ENCODE data around the gene CCDC3. TPM values are rescaled to one million over a fixed set of nuclear protein-coding genes. Genes with fewer than 3 reads are reported as not detected.
"Not testable (repeated sequence)": the region's sequence is repeated elsewhere in the genome, so short reads cannot be mapped to it uniquely, and the experiment has no call there.

The CCDC3 gene
- total RNA-seq, 2 donors from 2014 or later, result 1.5 to 5.0 TPM

DNA sequence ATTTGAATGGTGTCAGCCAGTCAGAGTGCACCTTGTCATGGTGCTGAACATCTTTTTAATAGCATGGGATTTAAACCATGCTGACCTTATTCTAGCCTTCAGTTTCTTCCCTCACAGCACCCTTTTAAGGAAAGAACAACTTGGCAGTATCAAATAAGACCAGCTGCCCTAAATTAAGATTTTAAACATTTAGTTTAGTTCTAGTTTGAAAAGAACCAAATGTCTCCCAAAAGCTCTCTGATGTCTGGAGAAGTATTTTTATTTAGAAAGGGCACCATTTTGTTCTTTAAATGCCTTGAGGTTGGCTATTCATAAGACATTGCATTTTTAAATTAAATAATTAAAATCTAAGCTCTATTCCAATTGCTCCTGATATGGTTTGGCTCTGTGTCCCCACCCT is 121.1 kb downstream of the CCDC3 start:
- DNase-seq (no peak), ATAC-seq (replicated peaks in 1 of 2) (no peak)
- Mint-ChIP-seq H3K4me3 (no peak overlapping the region), H3K4me1 (ENCODE audit: low read depth) (no peaks in the 10 kb centered on the region), H3K27me3 (ENCODE audit: low read depth) (peaks cover 19% of the 10 kb centered on the region), H3K9me3 (peaks cover 3% of the 10 kb centered on the region in 2 donors), H3K36me3 (ENCODE audit: insufficient read depth in 2 of 2) (peaks cover 2 to 3% of the 10 kb centered on the region in 2 donors), H3K27ac (no peak overlapping the region)

DNA sequence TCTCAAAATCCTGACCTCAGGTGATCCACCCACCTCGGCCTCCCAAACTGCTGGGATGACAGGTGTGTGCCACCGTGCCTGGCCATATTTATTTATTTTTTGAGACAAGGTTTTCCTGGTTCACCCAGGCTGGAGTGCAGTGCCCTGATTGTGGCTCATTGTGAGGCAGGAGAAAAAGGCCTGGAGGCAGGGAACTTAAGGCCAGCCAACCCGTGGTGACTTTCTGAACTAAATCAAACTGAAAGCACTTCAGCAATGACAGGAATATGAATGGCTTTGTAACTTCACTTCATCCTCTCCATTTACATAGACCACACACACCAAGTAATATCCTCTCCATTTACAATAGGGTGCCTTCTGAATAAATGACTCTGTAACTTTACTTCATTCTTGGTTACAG is 124.4 kb downstream of the CCDC3 start:
- no peaks in the 10 kb centered on the region for H3K4me1 Mint-ChIP-seq (ENCODE audit: low read depth)
- no peaks in the 10 kb centered on the region for H3K36me3 Mint-ChIP-seq (ENCODE audit: insufficient read depth in 2 of 2)
- peaks cover 0 to 3% of the 10 kb centered on the region in 2 donors for H3K9me3 Mint-ChIP-seq
- DNase-seq, result no peak
- H3K27ac Mint-ChIP-seq, result no peak overlapping the region
- H3K4me3 Mint-ChIP-seq, result no peak overlapping the region
- ATAC-seq (replicated peaks in 1 of 2), result no peak
- peaks cover 4% of the 10 kb centered on the region for H3K27me3 Mint-ChIP-seq (ENCODE audit: low read depth)

DNA sequence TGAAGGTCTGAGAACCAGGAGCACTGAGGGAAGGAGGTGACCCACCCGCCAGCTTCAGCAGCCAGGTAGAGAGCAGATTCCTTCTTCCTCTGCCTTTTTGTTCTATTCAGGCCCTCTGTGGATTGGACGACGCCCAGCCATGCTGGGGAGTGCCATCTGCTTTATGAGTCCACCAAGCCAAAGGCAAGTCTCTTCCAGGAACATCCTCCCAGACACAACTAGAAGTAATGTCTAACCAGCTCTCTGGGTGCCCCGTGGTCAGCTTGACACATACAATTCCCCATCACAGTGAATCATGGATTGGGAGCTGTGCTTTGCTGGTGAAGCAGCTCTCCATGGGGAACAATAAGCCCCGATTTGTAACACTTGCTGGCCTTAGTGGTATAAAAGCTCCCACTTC is 125.2 kb downstream of the CCDC3 start:
- H3K4me3 Mint-ChIP-seq, result no peak overlapping the region
- no peaks in the 10 kb centered on the region for H3K36me3 Mint-ChIP-seq (ENCODE audit: insufficient read depth in 2 of 2)
- no peak for ATAC-seq (replicated peaks in 1 of 2)
- no peaks in the 10 kb centered on the region for H3K27me3 Mint-ChIP-seq (ENCODE audit: low read depth)
- H3K4me1 Mint-ChIP-seq (ENCODE audit: low read depth), result no peaks in the 10 kb centered on the region
- H3K9me3 Mint-ChIP-seq, result peaks cover 0 to 3% of the 10 kb centered on the region in 2 donors
- DNase-seq, result no peak
- no peak overlapping the region for H3K27ac Mint-ChIP-seq

- H3K27me3 Mint-ChIP-seq (ENCODE audit: low read depth), result no peaks in the 10 kb centered on the region
- no peak for ATAC-seq (replicated peaks in 1 of 2)
Measured at GRCh38 chr10:12875100-12875499, 126.4 kb downstream of the CCDC3 start.

DNA sequence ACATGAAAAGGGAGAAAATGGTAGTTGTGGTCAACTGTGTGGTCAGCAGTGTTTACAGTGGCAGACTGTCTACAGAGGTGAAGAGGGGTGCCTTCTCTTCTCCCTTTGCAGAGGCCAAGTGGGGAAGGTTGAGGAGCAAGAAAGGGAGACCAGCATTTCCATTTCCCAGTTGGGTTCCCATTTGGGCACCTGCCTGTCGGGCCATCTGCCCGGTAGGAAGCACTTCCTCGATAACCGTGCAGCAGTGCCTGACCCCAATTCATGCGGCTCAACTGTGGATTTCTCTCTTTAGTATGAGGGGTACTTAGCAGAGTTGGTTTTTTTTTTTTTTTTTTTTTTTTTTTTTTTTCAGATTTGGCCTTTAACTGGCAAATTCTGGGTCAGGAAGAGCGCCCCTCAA is 127.0 kb downstream of the CCDC3 start:
- Mint-ChIP-seq H3K27ac (no peak overlapping the region), H3K9me3 (no peaks in the 10 kb centered on the region), H3K27me3 (ENCODE audit: low read depth) (no peaks in the 10 kb centered on the region), H3K4me3 (no peak overlapping the region), H3K4me1 (ENCODE audit: low read depth) (no peaks in the 10 kb centered on the region), H3K36me3 (ENCODE audit: insufficient read depth in 2 of 2) (no peaks in the 10 kb centered on the region)
- DNase-seq (no peak), ATAC-seq (replicated peaks in 1 of 2) (no peak)

More at GRCh38 chr10:12875100-12875499, 126.4 kb downstream of the CCDC3 start:
- Mint-ChIP-seq H3K4me3 (no peak overlapping the region), H3K36me3 (ENCODE audit: insufficient read depth in 2 of 2) (no peaks in the 10 kb centered on the region), H3K4me1 (ENCODE audit: low read depth) (no peaks in the 10 kb centered on the region), H3K27ac (no peak overlapping the region), H3K9me3 (peaks cover 0 to 3% of the 10 kb centered on the region in 2 donors)
- DNase-seq, result no peak

GRCh38 chr10:12873172-12873571 is 128.3 kb downstream of the CCDC3 start:
- H3K4me3 Mint-ChIP-seq, result no peak overlapping the region

GRCh38 chr10:12872577-12872976 is 128.9 kb downstream of the CCDC3 start:
- Mint-ChIP-seq H3K27ac (no peak overlapping the region), H3K9me3 (no peaks in the 10 kb centered on the region), H3K36me3 (ENCODE audit: insufficient read depth in 2 of 2) (no peaks in the 10 kb centered on the region), H3K4me3 (no peak overlapping the region), H3K27me3 (ENCODE audit: low read depth) (no peaks in the 10 kb centered on the region), H3K4me1 (ENCODE audit: low read depth) (no peaks in the 10 kb centered on the region)
- no peak for ATAC-seq (replicated peaks in 1 of 2)
- DNase-seq, result no peak

More at GRCh38 chr10:12873172-12873571, 128.3 kb downstream of the CCDC3 start:
- Mint-ChIP-seq H3K27ac (no peak overlapping the region), H3K9me3 (no peaks in the 10 kb centered on the region), H3K27me3 (ENCODE audit: low read depth) (no peaks in the 10 kb centered on the region), H3K4me1 (ENCODE audit: low read depth) (no peaks in the 10 kb centered on the region), H3K36me3 (ENCODE audit: insufficient read depth in 2 of 2) (no peaks in the 10 kb centered on the region)
- DNase-seq (no peak), ATAC-seq (replicated peaks in 1 of 2) (no peak)

GRCh38 chr10:12869427-12869826 is 132.1 kb downstream of the CCDC3 start:
- Mint-ChIP-seq H3K27ac (no peak overlapping the region), H3K36me3 (ENCODE audit: insufficient read depth in 2 of 2) (no peaks in the 10 kb centered on the region), H3K4me3 (no peak overlapping the region), H3K27me3 (ENCODE audit: low read depth) (no peaks in the 10 kb centered on the region), H3K4me1 (ENCODE audit: low read depth) (no peaks in the 10 kb centered on the region), H3K9me3 (no peaks in the 10 kb centered on the region)
- DNase-seq (no peak), ATAC-seq (replicated peaks in 1 of 2) (no peak)

DNA sequence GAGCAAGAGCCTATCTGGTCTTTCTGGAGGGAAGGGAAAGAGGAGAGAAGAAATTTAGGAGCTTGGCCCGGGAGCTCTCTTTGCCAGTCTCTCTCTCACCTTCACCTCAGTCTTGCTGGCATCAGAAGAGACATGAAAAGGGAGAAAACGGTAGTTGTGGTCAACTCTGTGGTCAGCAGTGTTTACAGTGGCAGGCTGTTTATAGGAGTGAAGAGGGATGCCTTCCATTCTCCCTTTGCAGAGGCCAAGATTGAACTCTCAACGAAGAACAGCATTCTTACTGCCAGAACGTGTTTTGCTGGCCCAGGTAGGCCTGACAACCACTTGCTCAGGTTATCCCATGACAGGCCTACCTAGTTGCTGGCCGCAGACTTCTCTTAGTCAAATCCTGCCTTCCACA is 133.3 kb downstream of the CCDC3 start:
- no peaks in the 10 kb centered on the region for H3K4me1 Mint-ChIP-seq (ENCODE audit: low read depth)
- no peak for DNase-seq
- H3K36me3 Mint-ChIP-seq (ENCODE audit: insufficient read depth in 2 of 2), result no peaks in the 10 kb centered on the region
- H3K4me3 Mint-ChIP-seq, result no peak overlapping the region
- H3K9me3 Mint-ChIP-seq, result no peaks in the 10 kb centered on the region
- H3K27me3 Mint-ChIP-seq (ENCODE audit: low read depth), result no peaks in the 10 kb centered on the region
- no peak overlapping the region for H3K27ac Mint-ChIP-seq
- ATAC-seq (replicated peaks in 1 of 2), result no peak

DNA sequence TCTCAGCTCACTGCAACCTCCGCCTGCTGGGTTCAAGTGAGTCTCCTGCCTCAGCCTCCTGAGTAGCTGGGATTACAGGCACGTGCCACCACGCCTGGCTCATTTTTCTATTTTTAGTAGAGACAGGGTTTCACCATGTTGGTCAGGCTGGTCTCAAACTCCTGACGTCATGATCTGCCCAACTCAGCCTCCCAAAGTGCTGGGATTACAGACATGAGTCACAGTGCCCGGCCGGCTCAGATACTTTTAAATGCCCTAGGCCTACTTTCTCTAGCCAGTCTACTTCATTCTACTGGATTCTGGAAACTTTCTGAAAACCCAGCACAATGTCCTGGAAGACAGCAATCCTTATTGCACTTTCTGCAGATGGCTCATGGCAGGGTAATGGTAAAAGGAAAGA is 136.0 kb downstream of the CCDC3 start:
- not testable (repeated sequence) for H3K4me1 Mint-ChIP-seq (ENCODE audit: low read depth); H3K27ac Mint-ChIP-seq; H3K27me3 Mint-ChIP-seq (ENCODE audit: low read depth); H3K4me3 Mint-ChIP-seq; DNase-seq; ATAC-seq (replicated peaks in 1 of 2); H3K9me3 Mint-ChIP-seq; H3K36me3 Mint-ChIP-seq (ENCODE audit: insufficient read depth in 2 of 2)

GRCh38 chr10:12862459-12862858 is 139.1 kb downstream of the CCDC3 start:
- Mint-ChIP-seq H3K27me3 (ENCODE audit: low read depth) (peaks cover 13% of the 10 kb centered on the region), H3K36me3 (ENCODE audit: insufficient read depth in 2 of 2) (no peaks in the 10 kb centered on the region), H3K9me3 (no peaks in the 10 kb centered on the region), H3K4me1 (ENCODE audit: low read depth) (no peaks in the 10 kb centered on the region), H3K4me3 (no peak overlapping the region), H3K27ac (no peak overlapping the region)
- no peak for DNase-seq
- no peak for ATAC-seq (replicated peaks in 1 of 2)

DNA sequence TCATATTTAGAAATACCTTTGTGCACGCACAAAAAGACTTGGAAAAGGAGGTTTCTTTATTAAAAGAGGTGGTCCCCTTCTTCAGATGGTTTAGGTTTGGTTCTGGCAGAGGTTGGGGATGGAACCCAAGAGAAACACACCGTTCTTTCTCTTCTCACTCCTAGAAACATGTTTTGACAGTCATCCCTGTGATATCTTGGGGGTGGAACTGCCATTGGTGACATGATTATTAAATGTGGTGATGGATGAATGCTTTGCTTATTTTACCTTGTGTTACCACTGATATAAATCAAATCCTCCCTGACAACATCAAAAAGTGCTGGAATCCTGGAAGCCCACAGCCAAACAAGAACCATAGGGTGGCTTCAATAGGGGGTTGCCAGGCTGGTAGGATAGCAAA is 146.5 kb downstream of the CCDC3 start:
- Mint-ChIP-seq H3K27me3 (ENCODE audit: low read depth) (peaks cover 23% of the 10 kb centered on the region), H3K36me3 (ENCODE audit: insufficient read depth in 2 of 2) (no peaks in the 10 kb centered on the region), H3K9me3 (no peaks in the 10 kb centered on the region), H3K27ac (no peak overlapping the region), H3K4me3 (no peak overlapping the region), H3K4me1 (ENCODE audit: low read depth) (peaks cover 3% of the 10 kb centered on the region)
- no peak for DNase-seq
- ATAC-seq (replicated peaks in 1 of 2), result no peak

- Mint-ChIP-seq H3K36me3 (ENCODE audit: insufficient read depth in 2 of 2) (no peaks in the 10 kb centered on the region), H3K9me3 (no peaks in the 10 kb centered on the region), H3K4me3 (no peak overlapping the region), H3K27me3 (ENCODE audit: low read depth) (peaks cover 21% of the 10 kb centered on the region), H3K4me1 (ENCODE audit: low read depth) (peaks cover 14% of the 10 kb centered on the region), H3K27ac (no peak overlapping the region)
- ATAC-seq (replicated peaks in 1 of 2) (no peak), DNase-seq (no peak)
Measured at GRCh38 chr10:12852687-12853086, 148.8 kb downstream of the CCDC3 start.

GRCh38 chr10:12849319-12850181 is 152.0 kb downstream of the CCDC3 start:
- Mint-ChIP-seq H3K36me3 (ENCODE audit: insufficient read depth in 2 of 2) (no peaks in the 10 kb centered on the region), H3K4me1 (ENCODE audit: low read depth) (peaks cover 14% of the 10 kb centered on the region), H3K27me3 (ENCODE audit: low read depth) (peaks cover 29% of the 10 kb centered on the region), H3K27ac (no peak overlapping the region), H3K4me3 (peak overlapping the region in 1 of 2 donors; percentile 43), H3K9me3 (no peaks in the 10 kb centered on the region)
- DNase-seq (peak in 1 of 2 donors; percentile 18), ATAC-seq (replicated peaks in 1 of 2) (peak; percentile 26 to 41)
